Left forelimb (tissue), 1 donor: ENCODE results near the gene MAP2K1.
"Not testable (repeated sequence)": the region's sequence is repeated elsewhere in the genome, so short reads cannot be mapped to it uniquely, and the experiment has no call there.

Experiments
- DNase-seq: peaks from one replicate; pipeline ENCODE4 v3.0.0-alpha.2; 2018; ENCODE audit warnings: low spot score

MAP2K1 gene

DNA sequence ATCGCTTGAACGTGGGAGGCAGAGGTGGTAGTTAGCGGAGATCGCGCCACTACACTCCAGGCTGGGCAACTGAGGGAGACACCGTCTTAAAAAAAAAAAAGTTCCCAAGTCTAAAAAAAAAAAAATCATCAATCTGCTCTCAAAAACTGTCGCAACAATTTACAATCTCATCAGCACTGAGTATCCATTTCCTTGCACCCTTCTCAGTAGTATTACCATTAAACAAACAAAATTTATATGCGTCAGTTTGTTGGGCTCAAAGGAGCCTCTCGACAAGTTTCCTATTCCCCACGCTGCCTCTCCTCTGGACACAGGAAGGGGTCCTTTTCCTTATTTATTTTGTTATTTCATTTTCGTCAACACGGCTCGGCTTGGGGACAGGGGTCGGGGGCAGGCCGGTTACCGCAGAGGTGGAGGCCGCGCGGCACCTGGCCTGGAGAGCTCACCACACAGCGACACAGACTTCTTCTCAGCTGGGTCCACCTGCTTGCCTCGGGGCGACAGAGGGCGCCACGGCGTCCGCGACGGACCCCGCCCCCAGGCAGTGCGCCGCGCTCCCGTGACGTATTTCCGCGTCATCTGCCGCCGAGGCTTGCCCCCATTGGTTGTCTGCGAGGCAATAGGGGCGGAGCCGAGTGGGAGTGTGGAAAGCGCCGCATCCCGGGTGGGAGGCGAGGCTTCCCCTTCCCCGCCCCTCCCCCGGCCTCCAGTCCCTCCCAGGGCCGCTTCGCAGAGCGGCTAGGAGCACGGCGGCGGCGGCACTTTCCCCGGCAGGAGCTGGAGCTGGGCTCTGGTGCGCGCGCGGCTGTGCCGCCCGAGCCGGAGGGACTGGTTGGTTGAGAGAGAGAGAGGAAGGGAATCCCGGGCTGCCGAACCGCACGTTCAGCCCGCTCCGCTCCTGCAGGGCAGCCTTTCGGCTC is at the start of gene MAP2K1:
Gene MAP2K1, plus strand, starts transcription at position 709 of the 920 bp plus-strand sequence. CDS start 436 bp downstream, outside the sequence.
- peak; percentile 99 for DNase-seq

DNA sequence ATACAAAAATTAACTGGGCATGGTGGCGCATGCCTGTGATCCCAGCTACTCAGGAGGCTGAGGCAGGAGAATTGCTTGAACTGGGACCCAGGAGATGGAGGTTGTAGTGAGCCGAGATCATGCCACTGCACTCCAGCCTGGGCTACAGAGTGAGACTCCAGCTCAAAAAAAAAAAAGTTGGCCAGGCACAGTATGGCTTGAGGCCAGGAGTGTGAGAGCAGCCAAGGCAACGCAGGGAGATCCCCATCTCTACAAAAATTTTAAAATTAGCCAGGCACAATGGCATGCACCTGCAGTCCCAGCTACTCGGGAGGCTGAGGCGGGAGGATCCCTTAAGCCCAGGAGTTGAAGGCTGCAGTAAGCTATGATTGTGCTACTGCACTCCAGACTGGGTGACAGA is 38.2 kb upstream of the MAP2K1 start:
- DNase-seq, result not testable (repeated sequence)

DNA sequence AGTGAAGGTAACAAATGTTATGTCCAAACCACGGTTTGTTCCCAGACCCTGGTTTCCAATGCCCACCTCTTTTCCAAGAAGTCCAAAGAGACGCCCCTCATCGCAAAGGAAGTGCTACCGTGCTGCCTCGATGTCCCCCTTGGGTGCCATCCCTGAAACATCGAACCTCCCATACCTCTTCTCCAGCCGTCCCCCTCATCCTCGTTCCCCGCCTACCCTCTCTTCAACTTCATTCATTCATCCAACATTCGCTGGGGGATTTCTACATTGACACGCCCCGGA is 30.7 kb upstream of the MAP2K1 start:
- DNase-seq, result no peak

DNA sequence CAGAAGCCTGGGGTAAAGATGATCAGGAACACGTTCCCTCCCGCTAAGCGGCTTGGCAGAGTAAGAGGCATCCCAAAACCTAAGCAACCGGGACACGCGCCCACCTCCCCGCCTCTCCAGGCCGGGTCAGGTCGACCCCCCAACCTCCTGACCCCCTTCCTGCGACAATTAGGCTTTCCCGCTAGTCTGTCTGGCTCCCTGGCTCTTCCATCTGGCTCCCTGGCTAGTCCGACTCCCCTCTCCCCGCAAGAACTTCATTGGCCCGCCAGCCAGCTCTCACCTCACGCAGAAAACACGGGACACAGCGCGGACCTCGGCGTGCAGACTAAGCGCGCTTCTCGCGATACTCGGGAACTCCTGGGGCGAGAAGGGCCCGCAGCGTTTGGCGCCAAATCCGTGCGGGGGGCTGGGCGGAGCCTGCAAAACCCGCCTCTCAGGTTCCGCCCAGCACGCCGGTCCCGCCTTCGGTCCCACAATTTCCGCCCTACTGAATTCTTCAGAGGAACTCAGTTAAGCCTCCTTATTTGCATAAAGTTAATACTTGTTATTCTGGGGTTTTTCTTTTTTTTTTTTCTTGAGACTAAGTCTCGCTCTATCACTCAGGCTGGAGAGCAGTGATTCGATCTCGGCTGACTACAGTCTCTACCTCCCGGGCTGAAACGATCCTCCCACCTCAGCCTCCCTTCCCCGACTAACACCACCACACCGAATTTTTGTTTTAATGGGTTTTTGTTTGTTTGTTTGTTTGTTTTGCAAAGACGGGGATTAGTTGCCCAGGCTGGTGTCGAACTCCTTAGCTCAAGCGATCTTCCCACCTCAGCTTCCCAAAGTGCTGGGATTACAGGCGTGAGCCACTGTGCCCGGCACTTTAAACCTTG is 30.1 kb upstream of the MAP2K1 start, which contains the start of gene TIPIN:
Gene TIPIN, minus strand, starts transcription at position 327 of the 878 bp plus-strand sequence. CDS start 3,738 bp downstream, outside the sequence.
- peak; percentile 96 for DNase-seq

DNA sequence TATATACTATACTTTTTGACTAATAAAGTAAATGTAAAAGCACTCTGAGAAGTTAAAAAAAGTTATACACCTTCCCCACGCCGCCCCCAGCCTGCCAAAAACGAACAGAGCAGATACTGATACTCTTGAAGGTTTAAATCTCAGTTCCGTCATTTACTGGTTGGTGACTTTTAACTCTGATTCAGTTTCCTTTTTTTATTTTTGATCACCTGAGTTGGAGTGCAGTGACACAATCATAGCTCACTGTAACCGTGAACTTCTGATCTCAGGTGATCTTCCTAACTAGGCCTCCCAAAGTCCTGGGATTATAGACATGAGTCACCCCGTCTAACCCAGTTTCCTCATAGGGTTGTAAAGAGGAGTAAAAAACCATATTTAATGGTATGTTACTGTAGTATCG is 27.0 kb upstream of the MAP2K1 start:
- DNase-seq, result no peak

DNA sequence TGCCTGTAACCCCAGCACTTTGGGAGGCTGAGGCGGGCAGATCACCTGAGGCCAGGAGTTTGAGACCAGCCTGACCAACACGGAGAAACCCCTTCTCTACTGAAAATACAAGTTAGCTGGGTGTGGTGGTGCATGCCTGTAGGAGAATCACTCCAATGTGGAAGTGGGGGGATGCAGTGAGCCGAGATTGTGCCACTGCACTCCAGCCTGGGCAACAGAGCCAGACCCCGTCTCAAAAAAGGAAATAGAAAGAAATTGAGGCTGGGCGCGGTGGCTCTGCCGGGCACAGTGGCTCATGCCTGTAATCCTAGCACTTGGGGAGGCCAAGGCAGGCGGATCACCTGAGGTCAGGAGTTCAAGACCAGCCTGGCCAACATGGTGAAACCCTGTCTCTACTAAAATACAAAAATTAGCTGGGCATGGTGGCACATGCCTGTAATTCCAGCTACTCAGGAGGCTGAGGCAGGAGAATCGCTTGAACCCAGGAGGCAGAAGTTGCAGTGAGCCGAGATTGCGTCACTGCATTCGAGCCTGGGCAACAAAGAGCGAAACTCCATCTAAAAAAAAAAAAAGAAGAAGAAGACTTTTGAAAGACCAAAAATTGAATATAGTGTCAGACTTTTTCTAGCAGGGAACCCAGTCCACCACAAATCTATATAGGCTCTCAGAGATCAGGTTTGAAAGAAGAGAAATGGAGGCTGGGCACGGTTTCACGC is 24.8 kb upstream of the MAP2K1 start:
- DNase-seq, result not testable (repeated sequence)

DNA sequence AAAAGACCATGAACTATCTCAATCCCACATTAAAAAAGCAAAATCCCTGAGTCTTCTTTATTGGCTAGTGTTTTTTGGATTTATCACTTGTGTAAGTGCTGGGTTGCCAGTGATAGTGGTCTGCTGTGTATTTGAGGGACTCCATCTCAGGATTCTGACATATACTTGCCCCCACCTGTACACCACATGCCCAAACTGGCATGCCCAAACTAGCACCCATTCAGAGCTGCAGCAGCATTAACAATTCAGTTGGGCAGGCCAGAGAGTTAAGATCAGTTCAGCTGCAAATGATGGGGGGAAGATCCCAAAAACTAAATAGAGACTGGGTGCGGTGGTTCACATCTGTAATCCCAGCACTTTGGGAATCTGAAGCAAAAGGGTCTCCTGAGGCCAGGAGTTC is 23.9 kb upstream of the MAP2K1 start:
- no peak for DNase-seq

DNA sequence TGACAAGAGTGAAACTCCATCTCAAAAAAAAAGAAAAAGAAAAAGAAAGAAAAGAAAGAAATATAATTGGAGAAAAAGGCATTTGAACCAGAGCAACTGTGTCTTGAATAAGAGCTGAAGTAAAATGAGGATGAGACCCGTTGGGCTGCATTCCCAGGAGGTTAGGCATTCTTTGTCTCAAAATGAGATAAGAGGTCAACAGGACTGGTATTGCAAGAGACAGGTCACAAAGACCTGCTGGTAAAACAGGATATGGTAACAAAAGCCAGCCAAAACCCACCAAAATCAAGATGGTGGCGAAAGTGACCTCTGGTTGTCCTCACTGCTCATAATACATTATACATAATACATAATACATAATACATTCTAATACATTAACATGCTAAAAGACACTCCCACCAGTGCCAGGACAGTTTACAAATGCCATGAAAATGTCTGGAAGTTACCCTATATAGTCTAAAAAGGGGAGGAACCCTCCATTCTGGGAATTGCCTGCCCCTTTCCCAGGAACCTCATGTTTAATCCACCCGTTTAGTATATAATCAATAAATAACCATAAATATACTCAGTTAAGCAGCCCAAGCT is 21.7 kb upstream of the MAP2K1 start:
- DNase-seq, result no peak

DNA sequence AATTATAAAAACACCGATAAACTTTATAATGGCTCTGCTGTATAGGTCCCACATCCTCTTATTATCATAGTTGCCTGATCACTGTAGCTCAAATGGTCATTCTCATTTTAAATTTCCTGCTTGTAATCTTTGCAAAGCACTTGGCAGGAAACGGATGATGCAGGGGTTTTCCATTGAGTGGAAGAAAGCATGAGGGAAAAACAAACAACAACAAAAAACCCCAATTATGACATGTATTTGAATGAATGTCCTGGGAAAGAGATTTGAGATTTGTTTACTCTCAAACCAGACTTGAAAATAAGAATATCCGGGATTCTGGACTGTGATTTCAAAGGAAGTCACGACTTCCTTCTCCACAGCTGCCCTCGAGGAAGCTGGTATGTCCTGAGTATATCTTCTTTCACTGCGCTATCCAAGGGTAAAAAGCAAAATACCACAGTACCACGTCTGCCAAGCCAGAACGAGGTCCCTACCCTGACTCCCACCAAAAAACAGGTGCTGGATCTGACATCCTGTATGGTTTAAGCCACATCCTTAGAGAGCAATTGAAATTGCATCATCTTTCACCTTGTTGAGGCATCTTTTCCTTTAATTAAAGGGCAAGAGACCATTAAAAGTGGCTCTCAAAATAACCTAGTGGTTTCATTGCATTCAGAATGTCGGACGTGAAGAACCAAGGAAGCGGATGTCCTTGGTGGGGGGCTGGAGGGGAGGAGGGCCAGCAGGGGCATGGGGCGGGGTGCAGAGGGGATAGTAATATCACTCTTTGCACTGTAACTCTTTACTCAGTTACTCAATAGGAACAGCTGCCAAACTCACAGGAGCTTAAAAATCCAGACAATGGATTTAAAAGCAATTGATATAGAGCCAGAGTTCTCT is 16.7 kb upstream of the MAP2K1 start:
- DNase-seq, result no peak

DNA sequence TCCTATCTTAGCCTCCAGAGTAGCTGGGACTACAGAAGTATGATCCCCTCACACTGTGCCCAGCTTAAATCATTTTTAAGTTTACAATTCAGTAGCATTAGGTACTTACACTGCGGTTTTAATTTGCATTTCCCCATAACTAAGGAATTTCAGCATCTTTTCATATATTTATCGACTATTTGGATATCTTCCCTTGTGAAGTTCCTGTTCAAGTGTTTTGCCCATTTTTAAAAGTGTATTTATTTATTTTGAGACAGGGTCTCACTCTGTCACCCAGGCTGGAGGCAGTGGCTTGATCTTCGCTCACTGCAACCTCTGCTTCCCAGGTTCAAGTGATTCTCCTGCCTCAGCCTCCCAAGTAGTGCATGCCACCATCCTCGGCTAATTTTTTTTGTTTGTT is 12.5 kb upstream of the MAP2K1 start:
- DNase-seq, result no peak

DNA sequence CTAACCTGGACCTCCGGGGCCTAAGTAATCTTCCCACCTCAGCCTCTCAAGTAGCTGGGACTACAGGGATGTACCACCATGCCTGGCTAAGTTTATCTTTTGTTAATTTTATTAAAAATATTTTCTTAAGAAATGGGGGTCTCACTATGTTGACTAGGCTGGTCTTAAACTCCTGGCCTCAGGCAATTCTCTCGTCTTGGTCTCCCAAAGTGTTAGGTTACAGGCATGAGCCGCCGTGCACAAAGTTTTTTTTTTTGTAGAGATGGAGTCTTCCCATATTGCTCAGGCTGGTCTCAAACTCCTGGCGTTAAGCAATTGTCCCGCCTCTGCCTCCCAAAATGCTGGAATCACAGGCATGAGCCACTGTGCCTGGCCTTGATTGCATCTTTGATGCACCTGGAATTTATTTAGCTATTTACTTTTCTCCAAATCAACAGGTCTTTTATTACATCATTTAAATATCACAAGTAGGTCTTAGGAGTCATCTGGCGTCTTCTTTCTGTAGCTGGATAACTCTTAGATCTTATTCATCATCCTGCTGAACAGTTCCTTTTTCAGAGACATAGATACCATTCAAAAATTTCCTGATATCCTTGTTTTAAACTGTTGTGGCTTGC is 7.8 kb upstream of the MAP2K1 start:
- DNase-seq, result no peak

DNA sequence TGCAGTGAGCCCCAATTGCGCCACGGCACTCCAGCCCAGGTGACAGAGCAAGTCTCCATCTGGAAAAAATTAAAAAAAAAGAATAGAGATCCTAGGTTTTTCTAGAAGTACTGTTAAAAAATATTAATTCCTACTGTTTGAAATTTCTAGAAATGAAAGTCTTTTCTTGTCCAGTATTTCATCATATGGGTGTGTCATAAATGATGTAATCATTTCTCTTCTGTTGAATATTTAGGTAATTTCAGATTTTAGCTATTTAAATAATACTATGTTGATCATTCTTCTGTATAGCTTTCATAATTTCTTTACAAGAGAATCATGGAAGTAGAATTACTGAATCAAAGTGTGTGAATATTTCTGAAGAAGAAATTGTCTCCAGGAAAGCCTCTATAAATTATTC is 5.3 kb upstream of the MAP2K1 start:
- not testable (repeated sequence) for DNase-seq

DNA sequence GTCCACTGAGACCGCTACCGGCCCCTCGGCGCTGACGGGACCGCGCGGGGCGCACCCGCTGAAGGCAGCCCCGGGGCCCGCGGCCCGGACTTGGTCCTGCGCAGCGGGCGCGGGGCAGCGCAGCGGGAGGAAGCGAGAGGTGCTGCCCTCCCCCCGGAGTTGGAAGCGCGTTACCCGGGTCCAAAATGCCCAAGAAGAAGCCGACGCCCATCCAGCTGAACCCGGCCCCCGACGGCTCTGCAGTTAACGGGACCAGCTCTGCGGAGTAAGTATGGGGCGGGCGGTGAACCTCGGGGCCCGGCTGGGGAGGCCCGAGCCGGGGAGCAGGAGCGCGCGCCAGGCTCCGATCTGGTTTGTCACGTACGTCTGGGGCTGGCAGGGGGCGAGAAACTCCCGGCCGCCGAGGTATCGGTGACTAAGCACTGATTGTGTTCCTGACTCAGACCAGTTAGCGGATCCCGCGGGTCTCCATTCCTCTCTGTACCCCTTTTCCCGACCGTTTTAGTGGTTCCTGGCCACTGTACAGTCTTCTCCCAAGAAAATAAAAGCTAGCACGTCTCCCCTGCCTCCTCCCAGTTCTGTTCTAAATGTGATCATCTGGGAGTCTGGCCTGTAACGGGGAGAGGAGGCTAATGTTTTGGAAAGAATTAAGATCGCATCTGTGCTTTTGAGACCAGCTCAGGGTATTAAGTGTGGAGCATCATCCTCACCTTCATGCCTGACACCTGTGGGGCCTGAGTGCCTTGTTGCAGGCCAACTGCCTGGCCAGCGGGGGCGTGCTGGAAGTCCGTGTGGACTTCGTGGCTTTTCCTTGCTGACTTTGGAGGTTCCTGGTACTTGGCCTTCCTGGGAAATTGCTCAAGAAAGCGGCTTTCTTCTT is 691 bp downstream of the MAP2K1 start:
- DNase-seq, result peak; percentile 80

DNA sequence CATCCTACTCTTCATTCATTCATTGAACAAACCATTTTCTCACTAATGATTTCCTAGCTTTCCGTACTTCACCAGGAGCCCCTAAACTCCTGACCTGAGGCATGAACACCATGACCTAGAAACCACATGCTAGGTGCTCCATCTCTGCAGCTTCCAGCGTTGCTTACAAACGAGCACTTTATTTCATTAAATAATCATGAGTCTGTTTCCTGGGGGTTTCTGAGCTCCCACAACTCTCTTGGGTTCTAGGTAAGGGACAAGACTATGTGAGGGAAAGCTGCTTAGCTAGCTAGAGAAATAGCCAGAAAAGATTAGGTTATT is 1.3 kb downstream of the MAP2K1 start:
- no peak for DNase-seq

DNA sequence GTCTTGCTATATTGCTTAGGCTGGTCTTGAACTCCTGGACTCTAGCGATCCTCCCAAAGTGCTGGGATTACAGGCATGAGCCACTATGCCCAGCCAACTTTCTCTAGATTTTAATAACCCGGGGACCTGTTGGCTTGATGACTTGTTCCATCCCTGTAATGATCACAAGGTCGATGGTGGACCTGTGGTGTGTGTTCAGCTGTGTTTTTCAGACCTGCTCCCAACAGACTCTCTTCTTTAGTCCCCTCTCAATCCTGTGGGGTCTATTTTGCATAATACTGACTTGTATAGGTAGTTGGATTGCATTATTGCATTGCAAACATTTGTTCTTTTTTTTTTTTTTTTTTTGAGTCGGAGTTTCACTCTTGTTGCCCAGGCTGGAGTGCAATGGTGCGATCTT is 1.9 kb downstream of the MAP2K1 start:
- DNase-seq, result no peak

DNA sequence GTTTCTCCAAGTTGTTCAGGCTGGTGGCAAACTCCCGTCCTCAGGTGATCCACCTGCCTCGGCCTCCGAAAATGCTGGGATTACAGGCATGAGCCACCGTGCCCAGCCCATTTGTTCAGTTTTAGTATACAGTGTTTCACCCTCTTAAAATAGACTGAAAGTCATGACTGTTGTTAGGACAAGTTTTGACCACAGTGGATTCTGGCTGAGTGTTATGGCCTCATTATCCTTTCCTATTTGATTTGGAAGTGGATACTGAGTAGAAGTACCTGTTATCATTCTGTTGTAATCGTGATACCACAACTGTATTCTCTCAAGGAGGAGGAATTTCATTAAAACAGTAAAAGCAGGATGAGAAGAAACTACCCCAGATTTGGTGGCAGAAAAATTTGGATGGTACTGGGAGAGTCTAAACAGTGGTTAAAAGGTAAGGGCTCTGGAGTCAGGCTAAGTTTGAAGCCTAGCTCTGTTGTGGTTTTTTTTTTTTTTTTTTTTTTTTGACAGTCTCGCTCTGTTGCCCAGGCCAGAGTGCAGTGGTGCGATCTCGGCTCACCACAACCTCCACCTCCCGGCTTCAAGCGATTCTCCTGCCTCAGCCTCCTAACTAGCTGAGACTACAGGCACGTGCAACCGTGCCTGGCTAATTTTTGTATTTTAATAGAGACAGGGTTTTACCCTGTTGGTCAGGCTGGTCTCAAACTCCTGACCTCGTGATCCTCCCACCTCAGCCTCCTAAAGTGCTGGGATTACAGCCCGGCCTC is 2.6 kb downstream of the MAP2K1 start:
- no peak for DNase-seq

DNA sequence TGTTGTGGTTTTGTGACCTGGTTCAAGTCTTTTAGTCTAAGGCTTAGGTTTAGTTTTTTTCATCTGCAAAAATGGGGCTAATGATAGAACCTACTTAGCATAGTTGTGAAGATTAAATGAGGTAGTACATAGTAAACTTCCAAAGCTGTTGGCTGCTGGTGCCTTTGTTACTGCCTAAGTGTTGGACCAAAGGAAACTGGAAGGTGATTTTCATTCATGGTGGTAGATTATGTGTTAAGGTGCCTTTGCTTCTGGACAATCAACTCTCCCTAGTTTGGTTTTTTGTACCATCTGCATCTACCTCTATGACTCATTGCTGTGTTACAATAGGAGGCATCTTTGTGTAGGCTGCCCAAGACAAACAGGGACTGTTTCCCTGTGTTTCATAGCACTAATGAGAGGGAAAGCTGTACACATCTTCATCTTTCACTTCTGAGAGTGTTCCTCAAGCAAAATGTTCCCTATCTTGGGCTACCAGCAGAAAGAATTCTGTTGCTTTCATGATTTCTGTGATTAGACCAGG is 3.2 kb downstream of the MAP2K1 start:
- no peak for DNase-seq

DNA sequence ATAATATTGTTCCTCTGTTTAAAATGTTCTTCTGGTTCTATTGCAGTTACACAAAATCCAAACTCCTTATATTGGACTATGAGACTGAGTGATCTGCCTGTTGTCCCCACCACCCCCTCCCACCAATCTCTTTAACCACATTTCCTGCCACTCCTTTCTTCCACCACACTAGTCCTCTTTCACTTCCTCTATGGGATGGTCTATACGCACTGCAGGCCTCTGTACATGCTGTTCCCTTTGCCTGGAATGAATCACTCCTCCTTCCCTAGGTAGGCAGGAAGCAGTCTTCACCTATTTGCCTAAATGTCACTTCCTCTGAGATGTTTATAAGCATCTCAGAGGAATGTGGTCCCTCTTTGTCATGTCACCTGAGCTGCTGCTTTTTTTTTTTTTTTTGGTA is 4.0 kb downstream of the MAP2K1 start:
- DNase-seq, result no peak

DNA sequence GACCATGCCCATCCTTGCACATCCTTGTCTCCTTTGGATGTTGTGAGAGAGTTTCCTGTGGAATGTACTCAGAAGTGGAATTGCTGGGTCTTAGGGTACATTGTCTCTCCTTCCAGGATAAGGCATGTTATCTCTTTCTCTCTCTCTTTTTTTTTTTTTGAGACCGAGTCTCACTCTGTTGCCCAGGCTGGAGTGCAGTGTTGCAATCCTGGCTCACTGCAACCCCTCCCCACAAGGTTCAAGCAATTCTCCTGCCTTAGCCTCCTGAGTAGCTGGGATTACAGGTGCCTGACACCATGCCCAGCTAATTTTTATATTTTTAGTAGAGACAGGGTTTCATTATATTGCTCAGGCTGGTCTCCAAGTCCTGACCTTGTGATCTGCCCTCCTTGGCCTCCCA is 6.3 kb downstream of the MAP2K1 start:
- not testable (repeated sequence) for DNase-seq
